ENCODE results near the gene GBX2.

DNA sequence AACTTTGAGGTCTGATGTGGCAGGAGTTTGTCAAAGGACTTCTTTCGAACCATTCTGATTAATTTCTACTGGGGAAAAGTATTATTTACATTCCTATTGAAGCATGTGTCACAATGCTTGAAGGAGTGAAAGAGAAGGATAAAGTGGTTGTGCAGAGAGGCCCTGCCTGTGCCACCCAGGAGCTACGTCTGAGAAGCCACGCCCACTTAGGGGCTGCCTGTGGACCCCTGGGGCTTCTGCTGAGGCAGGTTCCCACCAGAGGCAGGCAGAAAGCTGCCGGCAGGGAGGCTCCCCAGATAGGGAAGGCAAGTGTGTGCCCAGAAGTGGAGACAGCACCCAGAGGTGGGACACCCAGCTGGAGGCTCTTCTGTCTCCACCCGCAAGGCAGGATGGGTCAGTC is 47.4 kb downstream of the GBX2 start:
- TF ChIP-seq POLR2A (IDR thresholded peaks at IDR 0.05; ENCODE audit: low read depth, low read length) (no peak), POLR2AphosphoS5 (IDR thresholded peaks at IDR 0.05; ENCODE audit: low read depth, low read length) (no peak), TAF1 (IDR thresholded peaks at IDR 0.05; ENCODE audit: borderline replicate concordance, low read depth, low read length) (no peak)

All from GM12892 (cell line).